Mesothelial cell of epicardium (in vitro differentiated cells): Measurements from ENCODE around the gene LPIN1. TPM values are rescaled to one million over a fixed set of nuclear protein-coding genes. Genes with fewer than 3 reads are reported as not detected.

Experiments
- DNase-seq, 2 experiments: peaks; one replicate each; pipeline ENCODE4 v3.0.0; 2021; ENCODE audit warnings: low spot score in 2 of 2; ENCODE audit not compliant: unreplicated experiment in 2 of 2
- H3K27ac Mint-ChIP-seq: 2 replicates; pipeline ENCODE4 v1.8.0; 2021; ENCODE audit warnings: mixed read lengths
- H3K27me3 Mint-ChIP-seq: 2 replicates; pipeline ENCODE4 v1.8.0; 2021; ENCODE audit warnings: low read depth, mixed read lengths
- H3K36me3 Mint-ChIP-seq: 2 replicates; pipeline ENCODE4 v1.8.0; 2021; ENCODE audit warnings: mixed read lengths
- H3K4me1 Mint-ChIP-seq: 2 replicates; pipeline ENCODE4 v1.8.0; 2021; ENCODE audit warnings: mixed read lengths
- H3K4me3 Mint-ChIP-seq: 2 replicates; pipeline ENCODE4 v1.8.0; 2021; ENCODE audit warnings: mild to moderate bottlenecking, moderate library complexity, mixed read lengths
- H3K9me3 Mint-ChIP-seq: 2 replicates; pipeline ENCODE4 v1.8.0; 2021; ENCODE audit warnings: mixed read lengths
- total RNA-seq: library from RNA; stranded (reverse); gene quantifications from 3 replicates; pipeline ENCODE4 v1.2.1, GENCODE V29; 2021
- TF ChIP-seq, protein P1 (sequence below): fragments of 200-600 bp; sonication (generic); IDR thresholded peaks from one replicate; pipeline ENCODE4 v1.5.0; 2021; ENCODE audit warnings: antibody characterized with exemption; ENCODE audit not compliant: unreplicated experiment

Gene LPIN1
- total RNA-seq, 1 donor from 2014 or later, result 36.1 TPM

DNA sequence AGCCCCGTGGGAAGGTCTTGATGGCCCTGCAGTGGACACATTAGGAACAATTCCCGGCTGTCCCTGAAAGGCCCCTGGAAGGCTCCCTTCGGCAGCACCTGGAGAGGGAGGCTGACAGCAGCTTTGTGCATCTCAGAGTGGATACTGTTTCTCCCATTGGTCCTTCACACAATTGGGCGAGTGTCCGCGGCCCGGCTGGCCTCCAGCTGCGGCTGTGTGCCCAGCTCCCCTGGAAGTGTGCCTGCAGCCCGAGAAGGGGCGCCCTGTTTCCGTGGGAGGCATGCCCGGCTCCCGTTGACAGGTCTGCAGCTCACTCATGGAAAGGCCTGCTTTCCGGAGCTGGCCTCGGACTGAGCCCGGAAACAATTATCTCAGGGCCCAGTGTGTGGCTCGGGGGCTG is 103.7 kb downstream of the LPIN1 start:
- no peaks in the 10 kb centered on the region for H3K36me3 Mint-ChIP-seq
- DNase-seq, result no peak
- TF ChIP-seq, protein P1, sequence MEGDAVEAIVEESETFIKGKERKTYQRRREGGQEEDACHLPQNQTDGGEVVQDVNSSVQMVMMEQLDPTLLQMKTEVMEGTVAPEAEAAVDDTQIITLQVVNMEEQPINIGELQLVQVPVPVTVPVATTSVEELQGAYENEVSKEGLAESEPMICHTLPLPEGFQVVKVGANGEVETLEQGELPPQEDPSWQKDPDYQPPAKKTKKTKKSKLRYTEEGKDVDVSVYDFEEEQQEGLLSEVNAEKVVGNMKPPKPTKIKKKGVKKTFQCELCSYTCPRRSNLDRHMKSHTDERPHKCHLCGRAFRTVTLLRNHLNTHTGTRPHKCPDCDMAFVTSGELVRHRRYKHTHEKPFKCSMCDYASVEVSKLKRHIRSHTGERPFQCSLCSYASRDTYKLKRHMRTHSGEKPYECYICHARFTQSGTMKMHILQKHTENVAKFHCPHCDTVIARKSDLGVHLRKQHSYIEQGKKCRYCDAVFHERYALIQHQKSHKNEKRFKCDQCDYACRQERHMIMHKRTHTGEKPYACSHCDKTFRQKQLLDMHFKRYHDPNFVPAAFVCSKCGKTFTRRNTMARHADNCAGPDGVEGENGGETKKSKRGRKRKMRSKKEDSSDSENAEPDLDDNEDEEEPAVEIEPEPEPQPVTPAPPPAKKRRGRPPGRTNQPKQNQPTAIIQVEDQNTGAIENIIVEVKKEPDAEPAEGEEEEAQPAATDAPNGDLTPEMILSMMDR, result no peak
- H3K9me3 Mint-ChIP-seq, result peaks cover 15% of the 10 kb centered on the region
- H3K4me1 Mint-ChIP-seq, result no peaks in the 10 kb centered on the region
- H3K27ac Mint-ChIP-seq, result no peak overlapping the region
- H3K4me3 Mint-ChIP-seq, result no peak overlapping the region
- peaks cover 10% of the 10 kb centered on the region for H3K27me3 Mint-ChIP-seq

DNA sequence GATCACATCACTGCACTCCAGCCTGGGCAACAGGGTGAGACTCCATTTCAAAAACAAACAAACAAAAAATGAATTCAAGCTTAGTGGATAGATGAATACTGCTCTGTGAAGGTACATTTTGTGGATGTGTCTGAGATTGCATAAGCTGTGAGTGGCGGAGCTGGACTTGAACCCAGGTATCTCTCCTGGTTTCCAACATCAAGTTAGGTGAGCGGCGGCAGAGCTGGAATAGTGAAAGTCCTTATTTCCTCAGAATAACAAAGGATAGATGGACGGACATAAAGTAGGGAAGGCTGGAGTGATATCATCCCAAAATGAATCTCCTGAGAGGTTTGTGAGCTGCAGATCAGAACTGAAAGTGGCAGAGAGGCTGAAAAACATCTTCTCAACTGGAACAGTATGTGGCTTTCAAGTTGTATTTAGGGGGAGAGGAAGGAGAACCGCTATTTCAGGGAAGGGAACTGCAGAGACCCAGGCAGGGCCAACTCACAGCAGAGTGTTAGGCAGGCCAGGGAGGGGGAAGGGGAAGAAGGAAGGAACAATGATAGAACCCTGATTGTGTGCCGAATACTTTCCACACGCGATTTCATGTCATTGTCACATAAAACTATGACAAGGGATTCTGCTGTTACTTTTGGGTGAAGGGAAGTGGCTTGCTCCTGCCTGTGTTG is 106.2 kb downstream of the LPIN1 start:
- Mint-ChIP-seq H3K4me1 (peaks cover 7% of the 10 kb centered on the region), H3K27ac (no peak overlapping the region), H3K4me3 (no peak overlapping the region), H3K9me3 (peaks cover 11% of the 10 kb centered on the region), H3K36me3 (peaks cover 3% of the 10 kb centered on the region), H3K27me3 (peaks cover 10% of the 10 kb centered on the region)
- no peak for DNase-seq
- TF ChIP-seq, protein P1, result no peak

DNA sequence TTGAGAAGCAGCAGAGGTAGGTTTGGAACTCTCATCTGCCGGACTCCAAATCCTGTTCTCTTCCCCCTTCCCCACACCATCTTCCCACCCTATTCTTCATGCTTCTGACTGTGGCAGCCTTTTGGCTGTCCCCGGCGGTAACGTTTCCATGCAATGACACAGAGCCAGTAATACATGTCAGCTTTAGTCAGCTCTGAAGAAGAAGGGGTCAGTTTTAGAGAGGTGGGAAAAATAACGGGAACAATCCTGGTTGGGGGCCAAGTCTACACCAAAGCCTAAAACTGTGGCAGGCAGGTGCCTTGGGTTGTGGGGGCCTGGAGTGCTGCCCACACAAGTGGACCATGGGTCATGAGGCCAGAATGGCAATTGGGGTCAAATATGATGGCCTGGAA is 106.8 kb downstream of the LPIN1 start:
- Mint-ChIP-seq H3K4me1 (peaks cover 7% of the 10 kb centered on the region), H3K27ac (no peak overlapping the region), H3K27me3 (peaks cover 10% of the 10 kb centered on the region), H3K9me3 (peaks cover 10% of the 10 kb centered on the region), H3K4me3 (no peak overlapping the region), H3K36me3 (peaks cover 5% of the 10 kb centered on the region)
- DNase-seq, result no peak
- TF ChIP-seq, protein P1, result no peak

DNA sequence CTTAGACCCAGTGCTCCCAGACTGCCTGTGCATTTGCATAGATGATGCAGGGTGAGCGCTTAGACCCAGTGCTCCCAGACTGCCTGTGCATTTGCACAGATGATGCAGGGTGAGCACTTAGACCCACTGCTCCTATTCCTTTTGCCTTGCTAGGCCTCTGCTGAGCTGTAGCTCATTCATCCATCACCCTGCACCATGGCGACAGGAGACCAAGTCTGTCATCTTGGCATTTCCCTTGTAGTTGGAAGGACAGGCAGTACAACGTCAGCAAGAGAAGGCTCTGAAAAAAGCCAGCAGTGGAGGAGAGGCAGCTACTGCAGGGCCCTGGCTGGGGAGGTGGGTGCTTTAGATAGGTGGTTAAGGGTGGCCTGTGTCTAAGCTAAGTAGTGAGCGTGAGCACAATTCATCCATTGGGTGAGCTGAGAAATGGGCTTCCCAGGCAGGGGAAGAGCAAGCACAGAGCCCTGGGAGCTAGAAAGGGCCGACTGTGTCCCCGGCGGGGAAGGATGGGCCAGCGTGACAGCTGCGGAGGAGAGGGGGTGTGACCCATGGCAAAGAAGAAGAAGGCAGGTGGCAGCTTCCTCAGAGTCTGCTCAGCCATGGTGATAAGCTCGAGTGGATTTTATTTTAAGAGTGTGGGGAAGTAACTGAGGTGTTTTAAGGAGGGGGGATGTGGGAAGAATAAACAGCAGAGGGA is 108.8 kb downstream of the LPIN1 start:
- H3K9me3 Mint-ChIP-seq, result peaks cover 19% of the 10 kb centered on the region
- DNase-seq, result no peak
- peaks cover 8% of the 10 kb centered on the region for H3K27me3 Mint-ChIP-seq
- TF ChIP-seq, protein P1, result no peak
- H3K4me3 Mint-ChIP-seq, result no peak overlapping the region
- H3K4me1 Mint-ChIP-seq, result peaks cover 7% of the 10 kb centered on the region
- H3K27ac Mint-ChIP-seq, result no peak overlapping the region
- peaks cover 12% of the 10 kb centered on the region for H3K36me3 Mint-ChIP-seq

DNA sequence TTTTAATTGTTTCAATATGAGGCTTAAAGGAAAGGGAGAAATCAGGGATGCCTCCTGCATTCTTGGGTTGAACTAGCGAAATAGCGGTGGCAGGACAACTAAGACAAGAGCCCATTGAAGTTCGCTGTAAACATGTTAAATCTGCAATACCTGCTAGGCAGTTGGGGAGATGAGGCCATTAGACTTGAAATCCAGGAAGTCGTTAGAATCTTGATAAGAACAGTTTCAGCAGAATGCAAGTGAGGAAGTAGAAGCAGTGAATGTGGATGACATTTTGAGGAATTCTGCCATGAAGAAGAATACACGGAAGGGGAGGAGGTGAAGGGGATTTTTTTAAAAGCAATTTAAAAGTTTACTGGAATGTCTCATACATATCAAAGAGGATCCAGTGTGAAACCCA is 109.7 kb downstream of the LPIN1 start:
- peaks cover 19% of the 10 kb centered on the region for H3K9me3 Mint-ChIP-seq
- H3K4me1 Mint-ChIP-seq, result peaks cover 7% of the 10 kb centered on the region
- no peak overlapping the region for H3K27ac Mint-ChIP-seq
- no peak for DNase-seq
- peaks cover 8% of the 10 kb centered on the region for H3K27me3 Mint-ChIP-seq
- TF ChIP-seq, protein P1, result no peak
- no peak overlapping the region for H3K4me3 Mint-ChIP-seq
- H3K36me3 Mint-ChIP-seq, result peaks cover 12% of the 10 kb centered on the region
